Calu3 (cell line): ENCODE data around the gene SNX21. TPM values are rescaled to one million over a fixed set of nuclear protein-coding genes. Genes with fewer than 3 reads are reported as not detected.

ENCODE experiments used
- BruUV-seq: library from RNA; stranded (reverse); fragments of 400-500 nt; replicated peaks from 2 replicates; lab custom pipeline; 2021; lab: Mats Ljungman, UMichigan
- CTCF ChIA-PET: fragments of 300-600 bp; sonication (Branson Sonifier 250); formaldehyde crosslinking; loops from one replicate; lab custom pipeline; 2022; ENCODE audit warnings: antibody characterized with exemption; lab: Charles Lee
- DNase-seq: peaks from one replicate; pipeline ENCODE4 v3.0.0; 2022
- H3K27ac Mint-ChIP-seq: one replicate; pipeline ENCODE4 v1.8.0; 2022; ENCODE audit warnings: mixed read lengths; ENCODE audit not compliant: unreplicated experiment
- H3K27me3 Mint-ChIP-seq: one replicate; pipeline ENCODE4 v1.8.0; 2022; ENCODE audit warnings: mixed read lengths; ENCODE audit not compliant: unreplicated experiment
- H3K36me3 Mint-ChIP-seq: one replicate; pipeline ENCODE4 v1.8.0; 2022; ENCODE audit warnings: mild to moderate bottlenecking, moderate library complexity, mixed read lengths; ENCODE audit not compliant: insufficient read depth, unreplicated experiment
- H3K4me1 Mint-ChIP-seq: one replicate; pipeline ENCODE4 v1.8.0; 2022; ENCODE audit warnings: mild to moderate bottlenecking, low read depth, mixed read lengths; ENCODE audit not compliant: unreplicated experiment
- H3K4me3 Mint-ChIP-seq: one replicate; pipeline ENCODE4 v1.8.0; 2022; ENCODE audit warnings: mild to moderate bottlenecking, low read depth, moderate library complexity, mixed read lengths; ENCODE audit not compliant: unreplicated experiment
- H3K9me3 Mint-ChIP-seq: one replicate; pipeline ENCODE4 v1.8.0; 2022; ENCODE audit warnings: low read depth, mixed read lengths; ENCODE audit not compliant: unreplicated experiment
- intact Hi-C: fragments of 100-400 bp; cut with micrococcal nuclease; formaldehyde crosslinking; loops from one replicate; pipeline ENCODE4 v1.10.0; 2022; ENCODE audit not compliant: unreplicated experiment
- total RNA-seq: library from RNA; stranded (reverse); gene quantifications from 2 replicates; pipeline ENCODE4 v1.2.3, GENCODE V29; 2022
- TF ChIP-seq, protein P1 (sequence below): fragments of 200-600 bp; IDR thresholded peaks from one replicate; pipeline ENCODE4 v1.8.0; 2022; ENCODE audit warnings: antibody characterized with exemption; ENCODE audit not compliant: unreplicated experiment

SNX21 gene
- total RNA-seq, 1 experiment from 2014 or later = 8.7 TPM

DNA sequence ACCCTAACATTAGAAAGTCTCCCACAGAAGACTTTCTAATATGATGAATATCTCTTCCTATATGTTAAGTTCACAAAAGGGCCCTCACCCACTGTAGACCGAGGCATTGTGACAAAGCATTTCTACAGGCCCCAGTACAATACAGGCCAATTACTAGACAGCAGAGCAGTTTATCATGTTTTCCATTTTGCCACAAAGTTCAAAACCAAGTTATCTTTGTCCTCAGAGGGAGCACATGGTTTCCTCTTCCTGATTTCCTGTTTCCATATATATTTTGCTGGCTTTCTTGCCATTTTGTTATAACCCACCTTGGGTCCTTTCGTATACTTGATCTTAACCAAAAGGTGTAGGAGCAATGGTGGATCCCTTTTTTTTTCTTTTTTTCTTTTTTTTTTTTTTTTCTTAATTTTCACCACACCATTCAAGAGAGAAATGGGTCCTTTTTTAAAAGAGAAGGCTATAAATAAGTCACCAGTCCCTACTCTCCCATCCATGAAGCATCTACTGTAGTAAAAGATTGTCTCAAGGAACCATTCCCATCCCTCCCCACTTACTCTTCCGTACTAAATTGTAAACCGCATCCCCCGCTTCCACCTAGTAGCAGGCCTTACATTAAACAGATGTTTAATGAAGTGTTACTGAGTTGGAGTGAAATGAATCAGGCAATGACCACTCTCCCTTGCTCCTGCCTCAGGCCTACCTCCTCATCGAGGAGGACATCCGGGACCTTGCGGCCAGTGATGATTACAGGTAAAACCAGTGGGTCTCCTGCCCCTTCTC is 23.2 kb upstream of the SNX21 start:
- DNase-seq = no peak
- intact Hi-C loops = no loop called here
- BruUV-seq = no TSS peak
- Mint-ChIP-seq H3K27me3 (no peaks in the 10 kb centered on the region), H3K4me3 (no peak overlapping the region), H3K27ac (peak overlapping the region; percentile 1), H3K4me1 (peaks cover 24% of the 10 kb centered on the region), H3K9me3 (no peaks in the 10 kb centered on the region), H3K36me3 (peaks cover 49% of the 10 kb centered on the region)
- TF ChIP-seq, protein P1, sequence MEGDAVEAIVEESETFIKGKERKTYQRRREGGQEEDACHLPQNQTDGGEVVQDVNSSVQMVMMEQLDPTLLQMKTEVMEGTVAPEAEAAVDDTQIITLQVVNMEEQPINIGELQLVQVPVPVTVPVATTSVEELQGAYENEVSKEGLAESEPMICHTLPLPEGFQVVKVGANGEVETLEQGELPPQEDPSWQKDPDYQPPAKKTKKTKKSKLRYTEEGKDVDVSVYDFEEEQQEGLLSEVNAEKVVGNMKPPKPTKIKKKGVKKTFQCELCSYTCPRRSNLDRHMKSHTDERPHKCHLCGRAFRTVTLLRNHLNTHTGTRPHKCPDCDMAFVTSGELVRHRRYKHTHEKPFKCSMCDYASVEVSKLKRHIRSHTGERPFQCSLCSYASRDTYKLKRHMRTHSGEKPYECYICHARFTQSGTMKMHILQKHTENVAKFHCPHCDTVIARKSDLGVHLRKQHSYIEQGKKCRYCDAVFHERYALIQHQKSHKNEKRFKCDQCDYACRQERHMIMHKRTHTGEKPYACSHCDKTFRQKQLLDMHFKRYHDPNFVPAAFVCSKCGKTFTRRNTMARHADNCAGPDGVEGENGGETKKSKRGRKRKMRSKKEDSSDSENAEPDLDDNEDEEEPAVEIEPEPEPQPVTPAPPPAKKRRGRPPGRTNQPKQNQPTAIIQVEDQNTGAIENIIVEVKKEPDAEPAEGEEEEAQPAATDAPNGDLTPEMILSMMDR = no peak
- CTCF ChIA-PET = no interaction called here

DNA sequence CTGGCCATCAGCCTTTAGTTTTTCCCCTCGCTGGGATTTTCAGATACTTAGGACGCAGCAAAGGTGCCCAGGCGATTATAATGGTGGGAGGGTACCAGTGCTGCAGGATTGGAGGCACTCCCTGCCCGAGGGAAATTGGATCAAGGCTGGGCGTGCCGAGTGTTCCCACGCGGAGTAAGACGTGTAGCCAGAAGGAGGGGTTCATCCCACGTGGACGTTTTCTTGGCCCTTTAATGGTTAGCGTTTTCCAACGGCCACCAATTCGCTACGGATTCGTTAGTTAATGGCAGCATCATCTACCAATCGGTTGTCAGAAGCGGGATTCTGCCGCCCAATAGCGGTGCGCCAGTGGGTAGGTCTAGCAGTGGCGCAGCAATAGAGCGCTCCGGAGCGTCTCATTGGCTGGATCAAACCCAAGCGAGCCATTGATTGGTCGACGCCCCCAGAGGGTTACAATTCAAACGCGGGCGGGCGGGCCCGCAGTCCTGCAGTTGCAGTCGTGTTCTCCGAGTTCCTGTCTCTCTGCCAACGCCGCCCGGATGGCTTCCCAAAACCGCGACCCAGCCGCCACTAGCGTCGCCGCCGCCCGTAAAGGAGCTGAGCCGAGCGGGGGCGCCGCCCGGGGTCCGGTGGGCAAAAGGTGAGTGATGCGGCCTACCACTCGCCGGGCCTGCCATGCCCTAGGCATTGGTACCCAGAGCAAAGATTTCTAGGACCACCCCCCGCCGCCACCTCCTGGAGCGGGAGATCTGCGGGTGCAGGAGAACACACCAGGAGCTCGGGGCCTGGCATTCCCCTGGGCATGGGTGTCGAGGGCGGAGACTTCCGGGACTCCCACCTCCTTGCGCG is 21.2 kb upstream of the SNX21 start, which contains the start of gene UBE2C:
TSS of gene UBE2C (plus strand) at position 488 of the 849 bp plus-strand sequence. CDS start at position 540, 52 bp downstream.
- TF ChIP-seq, protein P1 = no peak
- CTCF ChIA-PET = interaction anchor here (1.6 kb wide), 1 partner anchor 11 kb away, joined by 3 read pairs; no protein-coding TSS in a partner anchor
- peak within 1 kb of the TSS; percentile 100 for H3K4me3 Mint-ChIP-seq
- no peaks in the 10 kb centered on the region for H3K27me3 Mint-ChIP-seq
- no peaks in the 10 kb centered on the region for H3K9me3 Mint-ChIP-seq
- H3K36me3 Mint-ChIP-seq = peaks cover 63% of the 10 kb centered on the region
- H3K27ac Mint-ChIP-seq = peak within 1 kb of the TSS; percentile 93
- intact Hi-C loops = no loop called here
- peak; percentile 99 for DNase-seq
- BruUV-seq = no TSS peak
- H3K4me1 Mint-ChIP-seq = peaks cover 42% of the 10 kb centered on the region

DNA sequence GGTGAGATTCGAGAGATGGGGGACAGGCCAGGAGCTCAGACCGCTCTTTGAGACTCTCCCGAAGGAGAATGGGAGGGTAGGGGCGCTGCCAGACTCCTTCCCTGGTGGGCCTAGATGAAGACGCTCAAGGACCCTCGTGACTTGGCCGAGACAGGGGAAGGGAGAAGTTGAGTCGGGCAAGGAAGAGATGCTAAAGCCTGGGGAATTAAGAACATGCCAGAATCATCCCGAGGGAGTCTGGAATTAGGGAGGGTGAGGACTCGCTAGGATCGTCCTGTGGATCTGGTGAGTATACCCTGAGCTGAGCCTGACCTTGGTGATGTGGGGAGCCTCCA is 20.6 kb upstream of the SNX21 start:
- Mint-ChIP-seq H3K27ac (peak overlapping the region; percentile 93), H3K27me3 (no peaks in the 10 kb centered on the region), H3K4me1 (peaks cover 48% of the 10 kb centered on the region), H3K4me3 (peak overlapping the region; percentile 100), H3K36me3 (peaks cover 66% of the 10 kb centered on the region), H3K9me3 (no peaks in the 10 kb centered on the region)
- TF ChIP-seq, protein P1 = no peak
- intact Hi-C loops = no loop called here
- CTCF ChIA-PET = interaction anchor here (1.6 kb wide), 1 partner anchor 11 kb away, joined by 3 read pairs; no protein-coding TSS in a partner anchor
- TSS peak; percentile 72 for BruUV-seq
- no peak for DNase-seq

DNA sequence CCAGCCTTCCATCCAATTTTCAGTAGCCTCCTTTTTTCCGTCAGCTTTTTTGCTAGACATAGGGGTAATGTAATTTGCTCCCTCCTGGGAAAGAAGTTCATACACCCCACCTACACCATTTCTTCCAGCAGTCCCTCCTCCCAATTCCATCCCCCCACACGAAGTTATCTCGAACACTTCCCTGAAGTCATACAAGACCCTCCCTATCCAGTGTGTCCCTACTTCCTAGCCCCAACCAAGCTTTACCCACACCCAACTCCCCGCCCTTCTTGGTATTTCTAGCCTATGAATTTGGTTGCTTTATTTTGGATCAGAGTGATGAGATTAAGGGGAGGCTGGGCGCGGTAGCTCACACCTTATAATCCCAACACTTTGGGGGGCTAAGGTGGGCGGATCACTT is 20.1 kb upstream of the SNX21 start:
- Mint-ChIP-seq H3K4me3 (peak overlapping the region; percentile 100), H3K27me3 (no peaks in the 10 kb centered on the region), H3K27ac (peak overlapping the region; percentile 93), H3K4me1 (peaks cover 53% of the 10 kb centered on the region), H3K36me3 (peaks cover 65% of the 10 kb centered on the region), H3K9me3 (no peaks in the 10 kb centered on the region)
- CTCF ChIA-PET = interaction anchor here (1.6 kb wide), 1 partner anchor 10 kb away, joined by 3 read pairs; no protein-coding TSS in a partner anchor
- TF ChIP-seq, protein P1 = no peak
- intact Hi-C loops = no loop called here
- BruUV-seq = no TSS peak
- no peak for DNase-seq
